ENCODE results near the gene SLC5A5. TPM values are rescaled to one million over a fixed set of nuclear protein-coding genes. Genes with fewer than 3 reads are reported as not detected.

SLC5A5 gene
- total RNA-seq, 2 experiments from 2014 or later: 1.7 to 2.0 TPM

DNA sequence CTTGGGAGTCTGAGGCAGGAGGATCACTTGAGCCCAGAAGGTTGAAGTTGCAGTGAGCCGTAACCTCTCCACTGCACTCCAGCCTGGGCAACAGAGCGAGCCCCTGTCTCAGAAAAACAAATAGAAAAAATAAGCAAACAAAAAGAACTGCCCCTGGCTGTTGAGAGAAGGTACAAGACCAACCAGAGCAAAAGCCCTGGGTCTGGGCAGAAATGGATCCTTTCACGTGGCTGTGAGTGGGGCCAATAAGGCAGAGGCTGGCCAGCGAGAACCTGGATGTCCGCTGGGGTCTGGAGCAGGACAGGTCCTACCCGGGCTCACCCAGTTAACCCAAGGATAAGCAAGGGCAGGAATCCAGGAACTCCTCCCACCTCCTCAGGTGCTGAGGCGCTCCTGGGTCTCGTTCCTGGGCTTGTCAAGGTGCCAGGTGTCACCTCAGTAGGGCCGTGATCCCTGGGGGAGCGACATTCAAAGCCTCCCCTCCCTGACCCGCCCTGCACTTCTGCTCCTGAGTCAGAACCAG, 4.7 kb upstream of the SLC5A5 start:
- Mint-ChIP-seq H3K27ac (no peak overlapping the region), H3K9me3 (no peaks in the 10 kb centered on the region), H3K4me1 (peaks cover 32% of the 10 kb centered on the region), H3K27me3 (no peaks in the 10 kb centered on the region), H3K4me3 (no peak overlapping the region), H3K36me3 (ENCODE audit: low read depth) (peaks cover 29% of the 10 kb centered on the region)
- ChIA-PET POLR2A (interaction anchor here (4.1 kb wide), 1 partner anchor 66 kb away, joined by 24 read pairs; the partner anchor contains the start of gene CCDC124), CTCF (interaction anchor here (1.2 to 2.2 kb wide), 3 partner anchors 8 to 66 kb away, joined by 3 to 7 read pairs (median 3); partner anchors contain the start of genes CCDC124 and RPL18A)
- DNase-seq: no peak

GRCh38 chr19:17868669-17869068, 3.1 kb upstream of the SLC5A5 start:
- CTCF ChIA-PET: interaction anchor here (1.2 to 2.2 kb wide), 2 partner anchors 9 to 64 kb away, joined by 3 to 7 read pairs; partner anchors contain the start of genes CCDC124 and RPL18A
- Mint-ChIP-seq H3K27me3 (no peaks in the 10 kb centered on the region), H3K4me1 (peaks cover 31% of the 10 kb centered on the region), H3K9me3 (no peaks in the 10 kb centered on the region), H3K27ac (no peak overlapping the region), H3K36me3 (ENCODE audit: low read depth) (peaks cover 17% of the 10 kb centered on the region), H3K4me3 (no peak overlapping the region)
- POLR2A ChIA-PET: no interaction called here
- no peak for DNase-seq

GRCh38 chr19:17869114-17869608, 2.6 kb upstream of the SLC5A5 start:
- peaks cover 13% of the 10 kb centered on the region for H3K36me3 Mint-ChIP-seq (ENCODE audit: low read depth)
- H3K27me3 Mint-ChIP-seq: no peaks in the 10 kb centered on the region
- H3K4me3 Mint-ChIP-seq: no peak overlapping the region
- H3K4me1 Mint-ChIP-seq: peaks cover 32% of the 10 kb centered on the region
- no peak for DNase-seq
- H3K27ac Mint-ChIP-seq: no peak overlapping the region
- H3K9me3 Mint-ChIP-seq: no peaks in the 10 kb centered on the region
- ChIA-PET CTCF (interaction anchor here (2.2 kb wide), 1 partner anchor 10 kb away, joined by 7 read pairs; the partner anchor contains the start of gene RPL18A), POLR2A (interaction anchor here (3.3 to 4.8 kb wide), 2 partner anchors 9 to 63 kb away, joined by 22 to 77 read pairs; partner anchors contain the start of genes CCDC124 and RPL18A)

DNA sequence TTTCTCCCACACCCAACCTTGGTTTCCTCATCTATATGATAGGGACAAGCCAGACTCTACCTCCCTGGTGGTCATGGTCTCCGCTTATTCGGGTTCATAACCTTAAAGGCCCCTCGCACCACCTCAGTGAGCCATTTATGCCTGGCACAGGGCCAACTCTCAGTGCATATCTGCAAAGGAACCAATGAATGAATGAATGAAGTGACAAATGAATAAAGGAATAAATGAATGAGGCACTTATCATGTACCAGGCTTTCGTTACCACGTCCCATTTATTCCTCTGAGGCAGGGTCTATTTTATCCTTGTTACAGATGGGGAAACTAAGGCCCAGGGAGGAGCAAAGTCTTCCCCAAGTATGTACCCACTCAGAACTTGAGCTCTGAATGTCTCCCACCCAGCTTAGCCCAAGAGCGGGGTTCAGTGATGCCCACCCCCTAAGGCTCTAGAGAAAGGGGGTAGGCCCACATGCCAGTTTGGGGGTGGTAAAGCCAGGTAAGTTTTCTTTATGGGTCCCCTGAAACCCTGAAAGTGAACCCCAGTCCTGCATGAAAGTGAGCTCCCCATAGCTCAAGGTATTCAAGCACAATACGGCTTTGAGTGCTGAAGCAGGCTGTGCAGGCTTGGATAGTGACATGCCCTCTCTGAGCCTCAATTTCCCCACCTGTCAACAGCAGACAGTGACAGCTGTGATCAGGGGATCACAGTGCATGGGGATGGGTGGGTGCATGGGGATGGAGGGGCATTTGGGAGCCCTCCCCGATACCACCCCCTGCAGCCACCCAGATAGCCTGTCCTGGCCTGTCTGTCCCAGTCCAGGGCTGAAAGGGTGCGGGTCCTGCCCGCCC, 490 bp upstream of the SLC5A5 start:
- ChIA-PET CTCF (interaction anchor here (0.6 to 3.6 kb wide), 9 partner anchors 12 to 552 kb away, joined by 3 to 29 read pairs (median 5); partner anchors contain the start of genes CCDC124 and RPL18A), POLR2A (interaction anchor here (0.9 to 4.8 kb wide), 8 partner anchors 8 to 353 kb away, joined by 3 to 77 read pairs (median 4); partner anchors contain the start of genes CCDC124, JAK3 and RPL18A)
- Mint-ChIP-seq H3K9me3 (no peaks in the 10 kb centered on the region), H3K27me3 (no peaks in the 10 kb centered on the region), H3K4me3 (peak overlapping the region; percentile 89), H3K4me1 (peaks cover 27% of the 10 kb centered on the region), H3K36me3 (ENCODE audit: low read depth) (peaks cover 3% of the 10 kb centered on the region), H3K27ac (peak overlapping the region; percentile 81)
- no peak for DNase-seq

- CTCF ChIA-PET: interaction anchor here (0.9 to 3.6 kb wide), 7 partner anchors 13 to 119 kb away, joined by 3 to 29 read pairs (median 5); partner anchors contain the start of genes CCDC124 and RPL18A
- POLR2A ChIA-PET: interaction anchor here (0.8 to 4.8 kb wide), 10 partner anchors 9 to 354 kb away, joined by 3 to 77 read pairs (median 6); partner anchors contain the start of genes CCDC124, JAK3 and RPL18A
- Mint-ChIP-seq H3K27ac (peak overlapping the region; percentile 62), H3K27me3 (no peaks in the 10 kb centered on the region), H3K9me3 (no peaks in the 10 kb centered on the region), H3K36me3 (ENCODE audit: low read depth) (peaks cover 3% of the 10 kb centered on the region), H3K4me3 (peak overlapping the region; percentile 89), H3K4me1 (peaks cover 27% of the 10 kb centered on the region)
- peak; percentile 79 for DNase-seq
Measured at GRCh38 chr19:17872251-17873001, 681 bp downstream of the SLC5A5 start.

DNA sequence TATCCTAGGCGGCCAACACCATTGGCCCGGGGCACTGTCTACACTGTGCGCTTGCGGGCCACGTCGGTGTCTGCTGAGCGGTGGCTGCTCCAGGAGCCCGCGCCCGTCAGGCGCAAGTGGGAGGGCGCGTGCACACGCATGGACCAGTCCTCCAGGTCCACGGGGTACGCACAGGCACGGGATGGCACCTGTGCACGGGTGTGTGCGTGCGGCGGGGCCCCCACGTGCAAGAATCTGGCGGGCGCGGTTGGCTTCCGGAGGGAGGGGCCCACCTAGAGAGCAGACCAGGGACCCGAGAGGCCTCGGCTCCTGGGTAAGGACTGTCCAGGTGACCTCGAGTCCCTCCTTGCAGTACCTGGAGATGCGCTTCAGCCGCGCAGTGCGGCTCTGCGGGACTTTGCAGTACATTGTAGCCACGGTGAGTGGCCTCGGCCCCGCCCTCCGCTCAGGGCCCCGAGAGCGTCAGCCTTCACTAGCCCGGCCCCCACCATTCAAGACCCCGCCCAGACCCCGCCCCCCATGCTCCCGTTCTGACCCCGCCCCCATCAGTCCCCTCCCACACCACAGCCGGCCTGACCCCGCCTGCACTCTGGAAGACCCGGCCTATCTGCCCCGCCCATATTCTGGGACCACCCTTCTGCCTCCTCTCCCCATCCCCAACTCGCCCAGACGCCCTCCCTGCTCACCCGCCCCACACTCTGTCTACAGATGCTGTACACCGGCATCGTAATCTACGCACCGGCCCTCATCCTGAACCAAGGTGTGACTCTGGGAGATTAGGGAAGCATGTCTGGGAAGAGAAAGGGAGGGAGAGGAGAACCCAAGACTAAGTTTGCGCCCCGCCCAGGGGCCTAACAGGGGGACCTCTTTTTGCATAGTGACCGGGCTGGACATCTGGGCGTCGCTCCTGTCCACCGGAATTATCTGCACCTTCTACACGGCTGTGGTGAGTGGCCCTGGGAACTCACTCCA, 2.3 kb downstream of the SLC5A5 start:
- Mint-ChIP-seq H3K36me3 (ENCODE audit: low read depth) (peaks cover 3% of the 10 kb centered on the region), H3K9me3 (no peaks in the 10 kb centered on the region), H3K27me3 (no peaks in the 10 kb centered on the region), H3K27ac (no peak overlapping the region), H3K4me3 (peak overlapping the region; percentile 89), H3K4me1 (peaks cover 27% of the 10 kb centered on the region)
- ChIA-PET POLR2A (interaction anchor here (0.5 to 4.8 kb wide), 4 partner anchors 10 to 59 kb away, joined by 4 to 77 read pairs (median 8); partner anchors contain the start of genes CCDC124 and RPL18A), CTCF (interaction anchor here (0.8 to 1.0 kb wide), 2 partner anchors 15 kb away, joined by 3 to 4 read pairs; partner anchors contain the start of gene RPL18A)
- DNase-seq: peak; percentile 75

DNA sequence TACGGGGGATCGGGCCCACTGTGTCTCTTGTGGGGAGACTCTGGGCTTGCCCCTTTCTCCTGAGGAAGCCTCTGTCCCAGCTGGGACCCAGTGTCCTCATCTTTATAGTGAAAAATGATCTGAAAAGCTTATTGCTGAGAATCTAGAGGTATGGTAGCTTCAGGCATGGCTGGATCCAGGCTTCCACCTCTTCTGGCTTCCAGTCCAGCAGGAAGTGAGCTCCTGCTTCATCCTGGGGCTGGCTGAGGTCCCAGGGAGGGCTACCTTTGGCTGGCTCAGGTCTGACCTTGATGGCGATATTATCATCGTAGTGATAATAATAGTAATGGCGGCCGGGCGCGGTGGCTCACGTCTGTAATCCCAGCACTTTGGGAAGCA, 3.0 kb downstream of the SLC5A5 start:
- peak overlapping the region; percentile 18 for H3K4me3 Mint-ChIP-seq
- H3K27me3 Mint-ChIP-seq: no peaks in the 10 kb centered on the region
- no peaks in the 10 kb centered on the region for H3K9me3 Mint-ChIP-seq
- DNase-seq: no peak
- peaks cover 3% of the 10 kb centered on the region for H3K36me3 Mint-ChIP-seq (ENCODE audit: low read depth)
- ChIA-PET POLR2A (interaction anchor here (0.5 kb wide), 1 partner anchor 10 kb away, joined by 4 read pairs; no protein-coding TSS in a partner anchor), CTCF (interaction anchor here (0.8 kb wide), 1 partner anchor 15 kb away, joined by 3 read pairs; the partner anchor contains the start of gene RPL18A)
- peaks cover 27% of the 10 kb centered on the region for H3K4me1 Mint-ChIP-seq
- no peak overlapping the region for H3K27ac Mint-ChIP-seq

DNA sequence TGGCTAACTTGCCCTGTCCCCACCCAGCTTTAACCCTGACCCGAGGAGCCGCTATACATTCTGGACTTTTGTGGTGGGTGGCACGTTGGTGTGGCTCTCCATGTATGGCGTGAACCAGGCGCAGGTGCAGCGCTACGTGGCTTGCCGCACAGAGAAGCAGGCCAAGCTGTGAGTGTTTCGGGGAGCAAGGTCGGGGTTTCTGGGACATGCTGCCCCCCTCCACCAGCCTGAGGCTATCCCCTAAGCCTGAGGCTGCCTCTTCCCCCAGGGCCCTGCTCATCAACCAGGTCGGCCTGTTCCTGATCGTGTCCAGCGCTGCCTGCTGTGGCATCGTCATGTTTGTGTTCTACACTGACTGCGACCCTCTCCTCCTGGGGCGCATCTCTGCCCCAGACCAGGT, 6.0 kb downstream of the SLC5A5 start:
- DNase-seq: no peak
- H3K9me3 Mint-ChIP-seq: no peaks in the 10 kb centered on the region
- H3K4me3 Mint-ChIP-seq: no peak overlapping the region
- H3K27ac Mint-ChIP-seq: no peak overlapping the region
- no peaks in the 10 kb centered on the region for H3K36me3 Mint-ChIP-seq (ENCODE audit: low read depth)
- CTCF ChIA-PET: no interaction called here
- no peaks in the 10 kb centered on the region for H3K27me3 Mint-ChIP-seq
- POLR2A ChIA-PET: interaction anchor here (1.5 kb wide), 1 partner anchor 13 kb away, joined by 4 read pairs; no protein-coding TSS in a partner anchor
- H3K4me1 Mint-ChIP-seq: peaks cover 11% of the 10 kb centered on the region

DNA sequence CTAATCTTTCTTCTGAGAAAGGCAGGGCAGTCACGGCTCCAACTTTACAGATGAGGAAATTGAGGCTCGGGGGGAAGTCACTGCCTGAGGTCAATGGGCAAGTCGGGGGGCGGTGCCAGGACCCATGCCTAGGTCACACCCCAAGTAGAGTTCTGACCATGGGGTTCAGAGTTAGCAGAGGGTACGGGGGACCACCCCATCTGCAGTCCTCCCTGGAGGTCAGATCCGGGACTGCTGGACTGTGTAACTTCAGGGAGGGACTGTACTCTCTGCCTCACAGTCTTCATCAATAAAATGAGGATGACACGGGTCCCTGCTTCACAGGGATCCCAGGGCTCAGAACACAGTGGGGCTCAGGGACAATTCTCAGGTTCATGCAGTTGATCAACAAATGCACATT, 7.7 kb downstream of the SLC5A5 start:
- DNase-seq: no peak
- POLR2A ChIA-PET: no interaction called here
- Mint-ChIP-seq H3K36me3 (ENCODE audit: low read depth) (no peaks in the 10 kb centered on the region), H3K27me3 (no peaks in the 10 kb centered on the region), H3K27ac (no peak overlapping the region), H3K4me1 (peaks cover 2% of the 10 kb centered on the region), H3K4me3 (no peak overlapping the region), H3K9me3 (no peaks in the 10 kb centered on the region)
- CTCF ChIA-PET: interaction anchor here (0.7 kb wide), 1 partner anchor 449 kb away, joined by 3 read pairs; no protein-coding TSS in a partner anchor

- CTCF ChIA-PET: no interaction called here
- no peaks in the 10 kb centered on the region for H3K4me1 Mint-ChIP-seq
- H3K36me3 Mint-ChIP-seq (ENCODE audit: low read depth): no peaks in the 10 kb centered on the region
- POLR2A ChIA-PET: no interaction called here
- H3K9me3 Mint-ChIP-seq: no peaks in the 10 kb centered on the region
- DNase-seq: no peak
- H3K27me3 Mint-ChIP-seq: no peaks in the 10 kb centered on the region
- no peak overlapping the region for H3K4me3 Mint-ChIP-seq
- H3K27ac Mint-ChIP-seq: no peak overlapping the region
Measured at GRCh38 chr19:17881701-17882100, 10.0 kb downstream of the SLC5A5 start.

DNA sequence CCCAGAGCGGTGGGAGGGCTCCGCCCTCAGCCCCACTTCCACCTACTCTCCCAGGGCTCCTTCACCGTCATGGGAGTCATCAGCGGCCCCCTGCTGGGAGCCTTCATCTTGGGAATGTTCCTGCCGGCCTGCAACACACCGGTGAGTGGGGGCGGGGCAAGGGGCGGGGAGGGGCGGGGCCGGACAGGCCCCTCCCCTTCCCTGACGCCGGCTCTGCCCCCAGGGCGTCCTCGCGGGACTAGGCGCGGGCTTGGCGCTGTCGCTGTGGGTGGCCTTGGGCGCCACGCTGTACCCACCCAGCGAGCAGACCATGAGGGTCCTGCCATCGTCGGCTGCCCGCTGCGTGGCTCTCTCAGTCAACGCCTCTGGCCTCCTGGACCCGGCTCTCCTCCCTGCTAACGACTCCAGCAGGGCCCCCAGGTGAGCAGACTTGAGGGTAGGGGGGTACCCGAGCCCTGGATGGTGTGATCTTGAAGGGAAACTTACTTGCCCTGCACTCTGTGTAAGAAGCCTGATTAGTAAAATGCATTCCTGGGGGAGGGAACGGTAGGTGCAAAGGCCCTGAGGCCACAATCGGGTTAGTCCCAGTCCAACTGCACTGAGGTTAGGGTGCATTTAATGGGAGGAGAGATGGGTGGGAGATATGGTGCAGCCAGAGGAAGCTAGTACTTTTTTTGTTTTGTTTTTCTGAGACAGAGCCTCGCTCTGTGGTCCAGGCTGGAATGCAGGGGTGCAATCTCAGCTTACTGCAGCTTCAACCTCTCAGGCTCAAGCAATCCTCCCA, 12.1 kb downstream of the SLC5A5 start:
- POLR2A ChIA-PET: interaction anchor here (0.7 kb wide), 1 partner anchor 9 kb away, joined by 4 read pairs; no protein-coding TSS in a partner anchor
- Mint-ChIP-seq H3K4me3 (no peak overlapping the region), H3K36me3 (ENCODE audit: low read depth) (no peaks in the 10 kb centered on the region), H3K27me3 (no peaks in the 10 kb centered on the region), H3K27ac (no peak overlapping the region), H3K9me3 (no peaks in the 10 kb centered on the region), H3K4me1 (no peaks in the 10 kb centered on the region)
- CTCF ChIA-PET: no interaction called here
- no peak for DNase-seq

All from activated CD4-positive, alpha-beta memory T cell treated with anti-CD3 and anti-CD28 coated beads, Interleukin-2, amount 10 ng/mL, durations not matched to agents 7 days and 5 days (primary cell).